ENCODE results near the gene PDE4A. TPM values are rescaled to one million over a fixed set of nuclear protein-coding genes. Genes with fewer than 3 reads are reported as not detected.

PDE4A gene
- total and polyA plus RNA-seq, 8 donors = 2.3 to 30.7 (median 10.0) TPM

GRCh38 chr19:10421240-10422045 lies 1.1 kb downstream of the PDE4A start:
- DNase-seq = no peak
- TF ChIP-seq POLR2A (IDR thresholded peaks at IDR 0.05) (no peak), EP300 (IDR thresholded peaks at IDR 0.05) (no peak), POLR2AphosphoS5 (IDR thresholded peaks at IDR 0.05) (no peak)
- TF ChIP-seq, protein P1, sequence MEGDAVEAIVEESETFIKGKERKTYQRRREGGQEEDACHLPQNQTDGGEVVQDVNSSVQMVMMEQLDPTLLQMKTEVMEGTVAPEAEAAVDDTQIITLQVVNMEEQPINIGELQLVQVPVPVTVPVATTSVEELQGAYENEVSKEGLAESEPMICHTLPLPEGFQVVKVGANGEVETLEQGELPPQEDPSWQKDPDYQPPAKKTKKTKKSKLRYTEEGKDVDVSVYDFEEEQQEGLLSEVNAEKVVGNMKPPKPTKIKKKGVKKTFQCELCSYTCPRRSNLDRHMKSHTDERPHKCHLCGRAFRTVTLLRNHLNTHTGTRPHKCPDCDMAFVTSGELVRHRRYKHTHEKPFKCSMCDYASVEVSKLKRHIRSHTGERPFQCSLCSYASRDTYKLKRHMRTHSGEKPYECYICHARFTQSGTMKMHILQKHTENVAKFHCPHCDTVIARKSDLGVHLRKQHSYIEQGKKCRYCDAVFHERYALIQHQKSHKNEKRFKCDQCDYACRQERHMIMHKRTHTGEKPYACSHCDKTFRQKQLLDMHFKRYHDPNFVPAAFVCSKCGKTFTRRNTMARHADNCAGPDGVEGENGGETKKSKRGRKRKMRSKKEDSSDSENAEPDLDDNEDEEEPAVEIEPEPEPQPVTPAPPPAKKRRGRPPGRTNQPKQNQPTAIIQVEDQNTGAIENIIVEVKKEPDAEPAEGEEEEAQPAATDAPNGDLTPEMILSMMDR (IDR thresholded peaks at IDR 0.05) = no peak
- peaks cover 35 to 92% (median 80%) of the 10 kb centered on the region in 3 donors for H3K27me3 ChIP-seq
- H3K9me3 ChIP-seq = no peaks in the 10 kb centered on the region
- H3K36me3 ChIP-seq = no peaks in the 10 kb centered on the region
- 27 to 28% (median 27%) methylated on average over 15 to 17 of the region's 17 CpGs for WGBS, 5 donors
- no peak overlapping the region for H3K27ac ChIP-seq
- intact Hi-C loops (cut with DNase I; ENCODE audit: low total_unique reads) = no loop called here
- H3K4me1 ChIP-seq = peaks cover 42 to 77% (median 62%) of the 10 kb centered on the region in 4 donors
- H3K4me3 ChIP-seq = peak overlapping the region in 1 of 4 donors; percentile 38

- Histone ChIP-seq H3K27me3 (peaks cover 35 to 86% (median 73%) of the 10 kb centered on the region in 3 donors), H3K9me3 (no peaks in the 10 kb centered on the region), H3K4me3 (no peak overlapping the region), H3K27ac (no peak overlapping the region), H3K4me1 (peaks cover 37 to 70% (median 56%) of the 10 kb centered on the region in 4 donors), H3K36me3 (no peaks in the 10 kb centered on the region)
- intact Hi-C loops (cut with DNase I; ENCODE audit: low total_unique reads) = no loop called here
- TF ChIP-seq POLR2A (IDR thresholded peaks at IDR 0.05) (no peak), EP300 (IDR thresholded peaks at IDR 0.05) (no peak), POLR2AphosphoS5 (IDR thresholded peaks at IDR 0.05) (no peak)
- TF ChIP-seq, protein P1 (IDR thresholded peaks at IDR 0.05) = no peak
- WGBS, 5 donors = 26 to 54% (median 43%) methylated on average over 4 of the region's 4 CpGs
- no peak for DNase-seq
Observed at GRCh38 chr19:10422046-10422461, 1.7 kb downstream of the PDE4A start.

GRCh38 chr19:10422846-10423245 lies 2.5 kb downstream of the PDE4A start:
- Histone ChIP-seq H3K27me3 (peaks cover 30 to 83% (median 65%) of the 10 kb centered on the region in 3 donors), H3K27ac (no peak overlapping the region), H3K9me3 (no peaks in the 10 kb centered on the region), H3K4me3 (no peak overlapping the region), H3K4me1 (peaks cover 37 to 63% (median 51%) of the 10 kb centered on the region in 4 donors), H3K36me3 (no peaks in the 10 kb centered on the region)
- intact Hi-C loops (cut with DNase I; ENCODE audit: low total_unique reads) = no loop called here
- no peak for TF ChIP-seq POLR2A (IDR thresholded peaks at IDR 0.05)
- no peak for TF ChIP-seq EP300 (IDR thresholded peaks at IDR 0.05)
- TF ChIP-seq POLR2AphosphoS5 (IDR thresholded peaks at IDR 0.05) = no peak
- TF ChIP-seq, protein P1 (IDR thresholded peaks at IDR 0.05) = no peak
- no peak for DNase-seq
- 56 to 81% (median 67%) methylated on average over 3 of the region's 3 CpGs for WGBS, 5 donors

DNA sequence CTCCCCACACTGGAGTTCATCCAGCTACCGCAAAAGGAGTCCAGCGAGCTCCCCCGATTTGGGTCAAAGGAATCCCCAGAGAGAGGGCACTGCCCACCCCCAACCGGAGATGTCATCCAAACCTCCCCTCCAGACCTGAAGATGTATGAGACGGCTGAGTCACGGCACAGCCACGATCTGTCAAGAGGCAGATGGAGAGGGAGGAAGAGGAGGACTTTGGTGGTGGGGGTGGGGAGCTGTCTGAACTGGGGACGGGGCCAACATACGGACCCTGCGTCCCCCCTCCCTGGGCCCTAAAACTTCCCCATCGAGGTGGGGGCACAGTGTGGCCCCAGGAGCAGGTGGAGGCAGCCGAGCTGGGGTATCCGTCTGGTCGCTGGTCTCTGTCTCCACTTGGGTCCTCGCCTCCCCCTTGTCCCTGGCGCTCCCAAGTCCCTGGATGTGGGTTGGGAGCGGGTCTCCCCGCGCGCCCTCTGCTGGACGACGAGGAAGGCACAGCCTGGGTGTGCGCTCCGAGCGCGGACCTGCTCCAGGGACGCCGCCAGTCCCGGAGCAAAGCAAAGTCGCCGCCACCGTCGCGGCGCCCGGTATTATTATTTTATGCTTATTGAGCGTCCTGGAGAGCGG lies 3.8 kb downstream of the PDE4A start:
- Histone ChIP-seq H3K4me3 (peak overlapping the region; percentile 30 to 41 (median 34)), H3K27ac (peak overlapping the region in 4 of 5 donors; percentile 22 to 54 (median 38)), H3K36me3 (no peaks in the 10 kb centered on the region), H3K4me1 (peaks cover 33 to 51% (median 42%) of the 10 kb centered on the region in 4 donors), H3K27me3 (peaks cover 29 to 71% (median 53%) of the 10 kb centered on the region in 3 donors), H3K9me3 (no peaks in the 10 kb centered on the region)
- WGBS, 5 donors = 3 to 13% (median 3%) methylated on average over 7 to 38 of the region's 38 CpGs
- DNase-seq = peak; percentile 87 to 93
- TF ChIP-seq, protein P1 (IDR thresholded peaks at IDR 0.05) = peak in 5 of 7 experiments; percentile 81 to 96 (median 92)
- TF ChIP-seq EP300 (IDR thresholded peaks at IDR 0.05) = no peak
- TF ChIP-seq POLR2A (IDR thresholded peaks at IDR 0.05) = no peak
- TF ChIP-seq POLR2AphosphoS5 (IDR thresholded peaks at IDR 0.05) = peak in 2 of 3 donors; percentile 36 to 49
- intact Hi-C loops (cut with DNase I; ENCODE audit: low total_unique reads) = no loop called here
